ENCODE results near the gene CLOCK. TPM values are rescaled to one million over a fixed set of nuclear protein-coding genes. Genes with fewer than 3 reads are reported as not detected.

CLOCK gene
- total RNA-seq, 4 donors from 2014 or later = 24.5 to 42.6 (median 34.8) TPM

DNA sequence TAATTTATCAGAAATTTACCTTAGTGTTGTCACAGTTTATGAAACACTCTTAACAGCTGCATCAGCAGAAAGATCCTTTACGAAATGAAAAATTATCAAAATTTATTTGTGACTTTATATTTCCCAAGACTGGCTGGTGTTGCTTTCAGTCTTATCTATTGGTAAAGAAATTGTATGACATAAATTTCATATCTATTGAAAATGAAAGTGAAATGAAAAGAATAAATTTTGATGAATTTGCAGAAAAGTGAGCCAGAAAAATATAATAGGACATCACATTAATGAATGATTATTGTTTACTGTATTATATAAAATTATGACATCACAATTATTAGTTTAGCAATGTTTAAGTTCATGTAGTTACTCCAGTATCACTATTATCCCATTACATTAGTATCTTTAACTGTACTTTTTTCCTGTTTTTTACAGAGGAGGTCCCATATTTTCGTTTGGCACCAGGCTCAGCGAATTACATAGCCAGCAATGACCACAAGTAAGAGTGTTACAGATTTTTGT, 164.2 kb downstream of the CLOCK start:
- WGBS = 91% methylated on average over 3 of the region's 3 CpGs
- no peak for TF ChIP-seq POLR2A (IDR thresholded peaks at IDR 0.05; ENCODE audit: low read depth)
- TF ChIP-seq CTCF (IDR thresholded peaks at IDR 0.05) = no peak
- TF ChIP-seq POLR2AphosphoS5 (IDR thresholded peaks at IDR 0.05) = no peak
- TF ChIP-seq EP300 (IDR thresholded peaks at IDR 0.05) = no peak
- DNase-seq (ENCODE audit: extremely low spot score) = no peak
- Histone ChIP-seq H3K9me3 (no peaks in the 10 kb centered on the region), H3K4me1 (no peaks in the 10 kb centered on the region), H3K4me3 (no peak overlapping the region), H3K36me3 (no peaks in the 10 kb centered on the region), H3K27ac (replicated peaks in 1 of 4) (no peak overlapping the region), H3K27me3 (no peaks in the 10 kb centered on the region)
- intact Hi-C loops (cut with DNase I) = no loop called here

- Histone ChIP-seq H3K27me3 (no peaks in the 10 kb centered on the region), H3K4me1 (no peaks in the 10 kb centered on the region), H3K4me3 (no peak overlapping the region), H3K9me3 (no peaks in the 10 kb centered on the region), H3K27ac (replicated peaks in 1 of 4) (no peak overlapping the region), H3K36me3 (no peaks in the 10 kb centered on the region)
- intact Hi-C loops (cut with DNase I) = no loop called here
- TF ChIP-seq POLR2AphosphoS5 (IDR thresholded peaks at IDR 0.05) = no peak
- TF ChIP-seq POLR2A (IDR thresholded peaks at IDR 0.05; ENCODE audit: low read depth) = no peak
- no peak for TF ChIP-seq CTCF (IDR thresholded peaks at IDR 0.05)
- TF ChIP-seq EP300 (IDR thresholded peaks at IDR 0.05) = no peak
- DNase-seq (ENCODE audit: extremely low spot score) = no peak
- 96% methylated on average over 7 of the region's 7 CpGs for WGBS
These were observed 165.2 kb downstream of the CLOCK start for GRCh38 chr4:55381502-55381901.

- Histone ChIP-seq H3K36me3 (no peaks in the 10 kb centered on the region), H3K9me3 (no peaks in the 10 kb centered on the region), H3K4me1 (no peaks in the 10 kb centered on the region), H3K27ac (replicated peaks in 1 of 4) (no peak overlapping the region), H3K27me3 (no peaks in the 10 kb centered on the region), H3K4me3 (no peak overlapping the region)
- no peak for DNase-seq (ENCODE audit: extremely low spot score)
- no peak for TF ChIP-seq POLR2A (IDR thresholded peaks at IDR 0.05; ENCODE audit: low read depth)
- TF ChIP-seq CTCF (IDR thresholded peaks at IDR 0.05) = no peak
- no peak for TF ChIP-seq POLR2AphosphoS5 (IDR thresholded peaks at IDR 0.05)
- TF ChIP-seq EP300 (IDR thresholded peaks at IDR 0.05) = no peak
- 82% methylated on average over 2 of the region's 2 CpGs for WGBS
- intact Hi-C loops (cut with DNase I) = no loop called here
These were observed 166.1 kb downstream of the CLOCK start for GRCh38 chr4:55380576-55380975.

- DNase-seq (ENCODE audit: extremely low spot score) = no peak
- Histone ChIP-seq H3K36me3 (no peaks in the 10 kb centered on the region), H3K27me3 (no peaks in the 10 kb centered on the region), H3K9me3 (no peaks in the 10 kb centered on the region), H3K4me1 (no peaks in the 10 kb centered on the region), H3K27ac (replicated peaks in 1 of 4) (no peak overlapping the region), H3K4me3 (no peak overlapping the region)
- WGBS = 86% methylated on average over 13 of the region's 13 CpGs
- intact Hi-C loops (cut with DNase I) = no loop called here
- TF ChIP-seq POLR2AphosphoS5 (IDR thresholded peaks at IDR 0.05) (no peak), POLR2A (IDR thresholded peaks at IDR 0.05; ENCODE audit: low read depth) (no peak), CTCF (IDR thresholded peaks at IDR 0.05) (no peak), EP300 (IDR thresholded peaks at IDR 0.05) (no peak)
These were observed 167.9 kb downstream of the CLOCK start for GRCh38 chr4:55378617-55379467.

Small RNA genes within 50 kb of the gene (small RNA-seq; reads per million reads assigned to genes)
- gene RF00019 = 0 reads per million in 3 donors

Other genes with a start within 250 kb of the CLOCK start
- 1 to 10 TPM; 3.0 to 7.9 (median 5.2) TPM for gene SRD5A3, start 200.7 kb downstream of the CLOCK start, total RNA-seq
- gene TMEM165, start 151.0 kb downstream of the CLOCK start, total RNA-seq = 100 to 1,000 TPM; 133 to 193 (median 168) TPM
- gene PDCL2, start 45.3 kb upstream of the CLOCK start, total RNA-seq = not detected
- gene NMU, start 89.4 kb upstream of the CLOCK start, total RNA-seq = not detected

Data from esophagus muscularis mucosa (tissue), 4 donors.